Endodermal cell (in vitro differentiated cells): ENCODE data around the gene CPEB2. TPM values are rescaled to one million over a fixed set of nuclear protein-coding genes. Genes with fewer than 3 reads are reported as not detected.

ENCODE experiments used
- DNase-seq: peaks from one replicate; pipeline ENCODE4 v3.0.0-alpha.2; 2017
- H3K27ac ChIP-seq: 2 replicates; pipeline ENCODE4 v1.5.1; 2013; ENCODE audit warnings: mild to moderate bottlenecking, low read depth, low read length, moderate library complexity
- H3K27me3 ChIP-seq: 2 replicates; pipeline ENCODE4 v1.6.1; 2013; ENCODE audit warnings: mild to moderate bottlenecking, low read length, moderate library complexity; ENCODE audit not compliant: insufficient read depth, control insufficient read depth, poor library complexity, severe bottlenecking
- H3K36me3 ChIP-seq: 2 replicates; pipeline ENCODE4 v1.7.0; 2013; ENCODE audit warnings: mild to moderate bottlenecking, low read length, moderate library complexity; ENCODE audit not compliant: control insufficient read depth, insufficient read depth
- H3K4me1 ChIP-seq: one replicate; pipeline ENCODE4 v1.7.0; 2013; ENCODE audit warnings: low read length; ENCODE audit not compliant: control insufficient read depth, insufficient read depth
- H3K4me3 ChIP-seq: 2 replicates; pipeline ENCODE4 v1.5.1; 2013; ENCODE audit warnings: mild to moderate bottlenecking, low read length, moderate library complexity
- H3K9ac ChIP-seq: 2 replicates; pipeline ENCODE4 v1.6.1; 2013; ENCODE audit warnings: mild to moderate bottlenecking, low read length, moderate library complexity; ENCODE audit not compliant: poor library complexity, severe bottlenecking; ENCODE audit errors: extremely low read depth
- H3K9me3 ChIP-seq: 2 replicates; pipeline ENCODE4 v1.6.1; 2013; ENCODE audit warnings: mild to moderate bottlenecking, low read length, moderate library complexity; ENCODE audit not compliant: control insufficient read depth
- H3K27ac Mint-ChIP-seq: 2 replicates; pipeline ENCODE4 v1.8.0; 2020; ENCODE audit warnings: mixed read lengths
- H3K27me3 Mint-ChIP-seq: 2 replicates; pipeline ENCODE4 v1.8.0; 2021; ENCODE audit warnings: mild to moderate bottlenecking, mixed read lengths; ENCODE audit not compliant: insufficient read depth
- H3K36me3 Mint-ChIP-seq: 2 replicates; pipeline ENCODE4 v1.8.0; 2020; ENCODE audit warnings: low read depth, mixed read lengths
- H3K4me1 Mint-ChIP-seq: 2 replicates; pipeline ENCODE4 v1.8.0; 2020; ENCODE audit warnings: mixed read lengths
- H3K4me3 Mint-ChIP-seq: 2 replicates; pipeline ENCODE4 v1.8.0; 2020; ENCODE audit warnings: mild to moderate bottlenecking, moderate library complexity, mixed read lengths
- H3K9me3 Mint-ChIP-seq: 2 replicates; pipeline ENCODE4 v1.8.0; 2020; ENCODE audit warnings: mild to moderate bottlenecking, mixed read lengths
- CTCF ChIP-seq: fragments of 200-600 bp; sonication (generic); conservative IDR thresholded peaks from 2 replicates; pipeline ENCODE4 v1.5.0; 2021; ENCODE audit warnings: antibody characterized with exemption, mild to moderate bottlenecking
- WGBS, 2 experiments: methylation state at CpG; one replicate each; pipeline versions ENCODE4 v1.1.5 to v1.1.7; 2013; ENCODE audit warnings: missing lambda C conversion rate in 2 of 2, mixed read lengths in 1 of 2; ENCODE audit not compliant: insufficient coverage in 1 of 2, insufficient read length in 1 of 2; 5-methylcytosine and 5-hydroxymethylcytosine counted together
- total RNA-seq, 2 donors: library from RNA; stranded (reverse); fragmentation: NEBNext Ultra II Directional in 1 of 2; extraction: Animal tissue kit (Norgen Biotek cat#: 25700) in 1 of 2; gene quantifications; 2 replicates in 1 of 2; 3 replicates in 1 of 2; pipeline ENCODE4 v1.2.1, GENCODE V29; 2021

CPEB2 gene
- total RNA-seq, 2 donors from 2014 or later: 4.8 to 8.6 TPM

GRCh38 chr4:15001248-15001868, 923 bp upstream of the CPEB2 start:
- peak overlapping the region; percentile 75 for H3K4me3 Mint-ChIP-seq
- H3K27ac ChIP-seq: peak overlapping the region; percentile 80
- no peaks in the 10 kb centered on the region for H3K4me1 ChIP-seq
- WGBS, 2 experiments: 1% methylated on average over 23 to 32 of the region's 32 CpGs
- H3K9me3 ChIP-seq: peaks cover 7% of the 10 kb centered on the region
- H3K27me3 Mint-ChIP-seq: peaks cover 5% of the 10 kb centered on the region
- H3K27ac Mint-ChIP-seq: peak overlapping the region; percentile 39
- H3K4me3 ChIP-seq: peak overlapping the region; percentile 95
- H3K9me3 Mint-ChIP-seq: no peaks in the 10 kb centered on the region
- H3K4me1 Mint-ChIP-seq: peaks cover 12% of the 10 kb centered on the region
- peaks cover 13% of the 10 kb centered on the region for H3K27me3 ChIP-seq
- H3K9ac ChIP-seq: peak overlapping the region; percentile 52
- peak; percentile 82 for DNase-seq
- H3K36me3 ChIP-seq: no peaks in the 10 kb centered on the region
- no peak for TF ChIP-seq CTCF
- no peaks in the 10 kb centered on the region for H3K36me3 Mint-ChIP-seq

DNA sequence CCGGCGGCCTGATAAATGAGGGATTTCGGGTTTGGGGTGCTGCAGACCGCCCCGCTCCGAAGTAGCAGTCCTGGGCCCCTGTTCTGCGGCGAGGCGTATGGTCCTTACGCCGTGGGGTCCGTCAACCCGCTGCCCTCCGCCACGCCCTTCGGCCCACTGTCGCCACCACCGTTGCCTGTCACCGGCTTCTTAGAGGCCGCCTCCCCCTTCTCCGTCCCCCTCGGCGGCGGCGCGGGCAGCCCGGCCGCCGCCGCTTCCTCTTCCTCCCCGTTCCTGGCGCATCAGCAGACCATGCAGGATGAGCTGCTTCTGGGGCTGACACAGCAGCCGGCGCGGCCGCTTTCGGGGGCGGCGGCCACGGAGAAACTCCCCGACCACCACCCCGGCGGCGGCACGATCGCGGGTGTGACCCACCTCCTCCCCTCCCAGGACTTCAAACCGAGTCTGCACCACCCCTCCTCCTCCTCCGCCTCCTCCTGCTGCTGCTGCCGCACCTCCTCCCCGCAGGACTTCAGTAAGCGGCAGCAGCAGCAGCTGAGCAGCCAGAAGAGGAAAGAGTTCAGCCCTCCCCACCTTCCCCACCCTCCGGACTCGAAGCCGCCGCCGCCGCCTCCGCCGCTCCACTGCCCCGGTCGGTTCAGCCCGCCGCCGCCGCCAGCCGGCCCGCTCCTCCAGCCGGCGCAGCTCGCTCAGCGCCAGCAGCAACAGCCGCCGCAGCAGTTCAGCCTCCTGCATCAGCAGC, 549 bp downstream of the CPEB2 start:
- peak overlapping the region; percentile 75 for H3K4me3 Mint-ChIP-seq
- peak; percentile 87 for DNase-seq
- peaks cover 8% of the 10 kb centered on the region for H3K27me3 Mint-ChIP-seq
- peak overlapping the region; percentile 20 for H3K9ac ChIP-seq
- H3K4me1 Mint-ChIP-seq: peaks cover 16% of the 10 kb centered on the region
- H3K27me3 ChIP-seq: peaks cover 16% of the 10 kb centered on the region
- no peaks in the 10 kb centered on the region for H3K4me1 ChIP-seq
- peak overlapping the region; percentile 80 for H3K27ac Mint-ChIP-seq
- H3K36me3 ChIP-seq: peaks cover 4% of the 10 kb centered on the region
- 0% methylated on average over 21 to 74 of the region's 74 CpGs for WGBS, 2 experiments
- H3K9me3 Mint-ChIP-seq: no peaks in the 10 kb centered on the region
- H3K9me3 ChIP-seq: no peaks in the 10 kb centered on the region
- H3K36me3 Mint-ChIP-seq: peaks cover 2% of the 10 kb centered on the region
- no peak for TF ChIP-seq CTCF
- peak overlapping the region; percentile 95 for H3K4me3 ChIP-seq
- H3K27ac ChIP-seq: peak overlapping the region; percentile 88

GRCh38 chr4:15003401-15003890, 1.2 kb downstream of the CPEB2 start:
- WGBS, 2 experiments: 0% methylated on average over 65 of the region's 65 CpGs; no CpG with 5 or more reads in 1 of the 2 experiments
- H3K27ac ChIP-seq: peak overlapping the region; percentile 88
- Mint-ChIP-seq H3K27me3 (peaks cover 8% of the 10 kb centered on the region), H3K4me3 (peak overlapping the region; percentile 75), H3K27ac (no peak overlapping the region), H3K9me3 (no peaks in the 10 kb centered on the region), H3K4me1 (peaks cover 16% of the 10 kb centered on the region), H3K36me3 (peaks cover 5% of the 10 kb centered on the region)
- peaks cover 7% of the 10 kb centered on the region for H3K36me3 ChIP-seq
- no peak for TF ChIP-seq CTCF
- H3K27me3 ChIP-seq: peaks cover 16% of the 10 kb centered on the region
- peak overlapping the region; percentile 20 for H3K9ac ChIP-seq
- H3K9me3 ChIP-seq: no peaks in the 10 kb centered on the region
- H3K4me1 ChIP-seq: no peaks in the 10 kb centered on the region
- peak overlapping the region; percentile 95 for H3K4me3 ChIP-seq
- no peak for DNase-seq
